HCT116 (cell line): Measurements from ENCODE around the gene ZNF619. TPM values are rescaled to one million over a fixed set of nuclear protein-coding genes. Genes with fewer than 3 reads are reported as not detected.
"Not testable (repeated sequence)": the region's sequence is repeated elsewhere in the genome, so short reads cannot be mapped to it uniquely, and the experiment has no call there.

Experiments
- ATAC-seq: fragments of 200-7000 bp; cut with Tn5 transposase; 2 replicates; pipeline ENCODE4 v1.9.1; 2020; ENCODE audit warnings: mild to moderate bottlenecking, moderate library complexity
- BruUV-seq: library from RNA; stranded (reverse); fragments of 400-500 nt; replicated peaks from 2 replicates; lab custom pipeline; 2021; lab: Mats Ljungman, UMichigan
- CTCF ChIA-PET: fragments of 300-600 bp; sonication (Branson Sonifier 250); formaldehyde crosslinking; loops from one replicate; lab custom pipeline; 2021; ENCODE audit warnings: antibody characterized with exemption; lab: Charles Lee
- POLR2A ChIA-PET: fragments of 300-600, 350-600 bp; sonication (Branson Sonifier 250); formaldehyde crosslinking; loops from one replicate; lab custom pipeline; 2021; ENCODE audit warnings: antibody characterized with exemption; lab: Charles Lee
- RAD21 ChIA-PET, 2 experiments: fragments of 300-600 bp; sonication (Branson Sonifier 250); formaldehyde crosslinking; loops; one replicate each; lab custom pipeline; 2023; ENCODE audit warnings: low total read pairs in 2 of 2; ENCODE audit not compliant: uncharacterized antibody in 2 of 2, unreplicated experiment in 2 of 2, low non-redundant PET in 1 of 2; lab: Charles Lee
- DNase-seq: peaks from one replicate; pipeline ENCODE4 v3.0.0-alpha.2; 2010; ENCODE audit warnings: low read depth, low spot score
- H2AFZ ChIP-seq: fragments of 200-600 bp; shearing (Covaris generic), sonication (generic); 2 replicates; pipeline ENCODE4 v1.6.1; 2017; ENCODE audit warnings: low read depth, mixed run types, mixed read lengths, antibody characterized with exemption, low read length; ENCODE audit not compliant: poor library complexity, severe bottlenecking
- H3K27ac ChIP-seq: 2 replicates; pipeline ENCODE4 v1.5.1; 2012; ENCODE audit warnings: low read depth, low read length
- H3K27me3 ChIP-seq: fragments of 200-600 bp; sonication (generic); 2 replicates; pipeline ENCODE4 v1.6.1; 2016; ENCODE audit warnings: mixed run types, low read length, mixed read lengths; ENCODE audit not compliant: insufficient read depth
- H3K36me3 ChIP-seq, 2 experiments: fragments of 200-500 bp in 1 of 2; fragments of 200-600 bp in 1 of 2; sonication (Bioruptor generic) in 1 of 2; sonication (generic) in 1 of 2; 2 replicates each; pipeline versions ENCODE4 v1.5.1 to v1.6.1; 2014 to 2016; ENCODE audit warnings: low read length in 2 of 2, inconsistent platforms in 1 of 2, mixed read lengths in 1 of 2, mixed run types in 1 of 2; ENCODE audit not compliant: insufficient read depth in 2 of 2, control insufficient read depth in 1 of 2
- H3K4me1 ChIP-seq, 2 experiments: fragments of 200-600 bp in 1 of 2; sonication (generic) in 1 of 2; 2 replicates each; pipeline versions ENCODE4 v1.5.1 to v1.6.1; 2012 to 2017; ENCODE audit warnings: low read length in 2 of 2, inconsistent platforms in 1 of 2, mild to moderate bottlenecking in 1 of 2, mixed read lengths in 1 of 2, mixed run types in 1 of 2, moderate library complexity in 1 of 2; ENCODE audit not compliant: insufficient read depth in 2 of 2, control insufficient read depth in 1 of 2
- H3K4me2 ChIP-seq: fragments of 200-600 bp; sonication (generic); 2 replicates; pipeline ENCODE4 v1.6.1; 2017; ENCODE audit warnings: mixed run types, low read length, mixed read lengths
- H3K4me3 ChIP-seq, 2 experiments: fragments of 200-600 bp in 1 of 2; sonication (generic) in 1 of 2; replicated peaks in 1 of 2; 2 replicates each; pipeline ENCODE4 v1.5.1; 2011 to 2016; ENCODE audit warnings: low read length in 2 of 2, control low read depth in 1 of 2, low read depth in 1 of 2, mild to moderate bottlenecking in 1 of 2, mixed read lengths in 1 of 2, mixed run types in 1 of 2
- H3K79me2 ChIP-seq: fragments of 200-600 bp; sonication (generic); 2 replicates; pipeline ENCODE4 v1.6.1; 2017; ENCODE audit warnings: mild to moderate bottlenecking, mixed run types, low read length, moderate library complexity, mixed read lengths; ENCODE audit not compliant: insufficient read depth
- H3K9ac ChIP-seq: fragments of 200-600 bp; sonication (generic); 2 replicates; pipeline ENCODE4 v1.6.1; 2016; ENCODE audit warnings: low read length, mixed read lengths
- H3K9me2 ChIP-seq: fragments of 200-600 bp; sonication (generic), shearing (Covaris generic); 2 replicates; pipeline ENCODE4 v1.6.1; 2017; ENCODE audit warnings: mixed run types, mild to moderate bottlenecking, moderate library complexity; ENCODE audit not compliant: insufficient read depth
- H3K9me3 ChIP-seq, 2 experiments: fragments of 200-500 bp in 1 of 2; fragments of 200-600 bp in 1 of 2; sonication (Bioruptor generic) in 1 of 2; sonication (generic) in 1 of 2; 2 replicates each; pipeline ENCODE4 v1.6.1; 2014 to 2017; ENCODE audit warnings: low read length in 2 of 2, mixed read lengths in 2 of 2, inconsistent platforms in 1 of 2, low read depth in 1 of 2, mild to moderate bottlenecking in 1 of 2, mixed run types in 1 of 2, moderate library complexity in 1 of 2; ENCODE audit not compliant: control insufficient read depth in 1 of 2, insufficient read depth in 1 of 2
- H4K20me1 ChIP-seq: fragments of 200-600 bp; sonication (generic), shearing (Covaris generic); 2 replicates; pipeline ENCODE4 v1.6.1; 2017; ENCODE audit warnings: mixed run types, mild to moderate bottlenecking, moderate library complexity; ENCODE audit not compliant: insufficient read depth
- ATF3 ChIP-seq: IDR thresholded peaks from 2 replicates; pipeline ENCODE4 v1.6.1; 2012
- CBX3 ChIP-seq: IDR thresholded peaks from 2 replicates; pipeline ENCODE4 v1.6.1; 2012; ENCODE audit warnings: low read depth
- CEBPB ChIP-seq: IDR thresholded peaks from 2 replicates; pipeline ENCODE4 v1.6.1; 2012; ENCODE audit warnings: low read depth
- CTCF ChIP-seq, 3 experiments: fragments of 200-600 bp in 1 of 3; sonication (generic) in 1 of 3; IDR thresholded peaks in 2 of 3; conservative IDR thresholded peaks in 1 of 3; 2 replicates each; pipeline ENCODE4 v1.5.1; 2012 to 2017; ENCODE audit warnings: low read depth in 2 of 3, low read length in 2 of 3, antibody characterized with exemption in 1 of 3, borderline replicate concordance in 1 of 3, control low read depth in 1 of 3, mild to moderate bottlenecking in 1 of 3, mixed read lengths in 1 of 3, mixed run types in 1 of 3, moderate library complexity in 1 of 3; ENCODE audit not compliant: insufficient read depth in 1 of 3
- EZH2 ChIP-seq: fragments of 200-600 bp; sonication (generic); IDR thresholded peaks from 2 replicates; pipeline ENCODE4 v1.6.1; 2017; ENCODE audit warnings: antibody characterized with exemption, mixed run types
- EZH2phosphoT487 ChIP-seq: fragments of 200-600 bp; IDR thresholded peaks from 2 replicates; pipeline ENCODE4 v1.6.1; 2018; ENCODE audit warnings: antibody characterized with exemption, borderline replicate concordance
- FOSL1 ChIP-seq: IDR thresholded peaks from 2 replicates; pipeline ENCODE4 v1.6.1; 2012; ENCODE audit warnings: low read depth
- JUND ChIP-seq: IDR thresholded peaks from 2 replicates; pipeline ENCODE4 v1.6.1; 2012
- POLR2A ChIP-seq: IDR thresholded peaks from 2 replicates; pipeline ENCODE4 v1.7.0; 2011; ENCODE audit warnings: borderline replicate concordance; ENCODE audit not compliant: insufficient read depth, insufficient read length; ENCODE audit errors: extremely low read depth
- RAD21 ChIP-seq: IDR thresholded peaks from 2 replicates; pipeline ENCODE4 v1.6.1; 2012; ENCODE audit warnings: low read depth, mild to moderate bottlenecking
- YY1 ChIP-seq: IDR thresholded peaks from 2 replicates; pipeline ENCODE4 v1.6.1; 2011; ENCODE audit warnings: low read length, low read depth, moderate library complexity, mild to moderate bottlenecking; ENCODE audit not compliant: insufficient replicate concordance; ENCODE audit errors: extremely low read depth
- ZFX ChIP-seq: fragments of 450-650 bp; IDR thresholded peaks from 2 replicates; pipeline ENCODE4 v1.6.1; 2017
- ZNF274 ChIP-seq: fragments of 200-500 bp; sonication (Bioruptor generic); IDR thresholded peaks from 2 replicates; pipeline ENCODE4 v1.6.1; 2014; ENCODE audit warnings: mild to moderate bottlenecking, low read depth, low read length, inconsistent platforms
- intact Hi-C: fragments of 100-400 bp; cut with micrococcal nuclease; formaldehyde crosslinking; loops from 2 replicates; pipeline ENCODE4 v1.10.0; 2022
- total RNA-seq: library from RNA; stranded (reverse); gene quantifications from one replicate; pipeline ENCODE4 v1.2.1, GENCODE V29; 2021; ENCODE audit not compliant: unreplicated experiment

The ZNF619 gene
- total RNA-seq, 1 experiment from 2014 or later: 7.3 TPM

DNA sequence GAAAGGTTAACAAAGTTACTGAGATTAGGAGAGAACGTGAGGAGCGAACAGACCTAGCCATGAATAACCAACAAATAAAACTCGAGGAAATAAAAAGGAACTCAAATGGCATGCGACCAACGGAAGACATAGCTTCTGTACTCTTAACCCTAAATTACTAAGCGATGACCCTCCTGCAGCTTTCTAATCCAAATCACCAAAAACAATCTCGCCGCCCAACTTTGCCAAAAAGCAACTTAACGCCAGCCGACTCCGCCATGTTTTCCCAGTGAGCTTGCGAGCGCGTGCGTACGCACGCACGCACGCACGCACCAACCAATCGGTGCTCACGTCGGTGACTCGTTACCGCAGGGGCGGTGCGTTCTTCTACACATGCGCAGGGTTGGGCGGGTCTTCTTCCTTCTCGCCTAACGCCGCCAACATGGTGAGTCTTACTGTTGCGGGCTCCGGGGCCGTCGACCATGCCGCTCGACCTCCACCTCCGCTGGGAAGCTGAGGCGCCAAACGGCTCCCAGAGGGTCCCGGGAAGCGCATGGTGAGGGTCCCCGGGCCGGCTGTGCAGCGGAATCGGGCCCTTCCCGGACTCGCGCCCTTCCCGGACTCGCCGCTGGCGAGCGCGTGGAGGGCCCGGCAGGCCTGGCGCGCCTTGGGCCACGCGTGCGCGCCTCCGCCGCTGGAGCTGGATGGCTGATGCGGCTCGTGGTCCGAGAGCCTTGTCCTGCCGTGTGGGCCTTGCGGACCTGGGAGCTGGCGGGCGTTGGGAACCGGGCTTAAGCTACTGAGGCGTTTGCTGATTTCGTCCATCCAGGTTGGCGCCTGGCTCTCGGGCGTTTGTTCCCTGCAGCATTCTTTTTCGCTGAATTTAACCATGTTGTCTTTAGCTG lies 19.7 kb upstream of the ZNF619 start, which contains the start of gene RPL14 (continued):
- TF ChIP-seq CTCF (IDR thresholded peaks at IDR 0.05 in 2 of 3, conservative IDR thresholded peaks at IDR 0.05 in 1 of 3; ENCODE audit: borderline replicate concordance in 1 of 3, insufficient read depth in 1 of 3, low read depth in 2 of 3, low read length in 2 of 3): no peak
- TF ChIP-seq ATF3: no peak
- TF ChIP-seq JUND: peak; percentile 29; the same call in 1 of the 2 replicates
- TF ChIP-seq EZH2phosphoT487: no peak
- TF ChIP-seq, all 23 proteins: peak for 8

DNA sequence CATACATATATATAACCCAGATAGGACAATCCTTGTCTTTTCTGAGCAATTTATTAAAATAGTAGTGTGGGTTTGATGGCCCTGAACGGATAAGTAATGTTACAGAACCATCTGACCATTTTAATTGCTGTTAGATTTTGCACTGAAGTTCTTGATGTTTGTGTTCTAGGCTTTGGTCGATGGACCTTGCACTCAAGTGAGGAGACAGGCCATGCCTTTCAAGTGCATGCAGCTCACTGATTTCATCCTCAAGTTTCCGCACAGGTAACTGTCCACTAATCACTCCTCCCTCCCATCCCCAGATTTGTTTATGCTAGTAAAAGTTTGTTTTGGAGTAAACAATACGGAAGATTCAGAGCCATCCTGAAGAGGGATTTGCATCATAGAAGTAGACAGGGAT lies 18.4 kb upstream of the ZNF619 start:
- ChIA-PET CTCF (no interaction called here), POLR2A (no interaction called here), RAD21 (no interaction called here)
- H3K9ac ChIP-seq: peak overlapping the region; percentile 97
- H3K9me2 ChIP-seq: no peaks in the 10 kb centered on the region
- H3K4me3 ChIP-seq: peak overlapping the region; percentile 70 to 90
- no peak for DNase-seq
- no peaks in the 10 kb centered on the region for H3K9me3 ChIP-seq
- ATAC-seq: no peak
- peaks cover 46 to 49% of the 10 kb centered on the region in 2 experiments for H3K36me3 ChIP-seq
- peaks cover 69% of the 10 kb centered on the region for H3K79me2 ChIP-seq
- peaks cover 33% of the 10 kb centered on the region; the same call in 1 of the 2 replicates for H4K20me1 ChIP-seq
- BruUV-seq: no TSS peak
- intact Hi-C loops: no loop called here
- H3K4me1 ChIP-seq: peaks cover 10 to 20% of the 10 kb centered on the region in 2 experiments; a peak in 3 of 4 replicates
- peak overlapping the region; percentile 87; the same call in 1 of the 2 replicates for H3K27ac ChIP-seq
- no peak for TF ChIP-seq RAD21
- TF ChIP-seq EZH2: no peak
- no peak for TF ChIP-seq FOSL1
- no peak for TF ChIP-seq CEBPB
- no peak for TF ChIP-seq CBX3
- TF ChIP-seq ATF3: no peak
- no peak for TF ChIP-seq YY1
- no peak for TF ChIP-seq POLR2A
- no peak for TF ChIP-seq ZFX
- TF ChIP-seq ZNF274: no peak
- no peaks in the 10 kb centered on the region for H3K27me3 ChIP-seq
- peak overlapping the region; percentile 92 for H3K4me2 ChIP-seq
- H2AFZ ChIP-seq: no peak overlapping the region

DNA sequence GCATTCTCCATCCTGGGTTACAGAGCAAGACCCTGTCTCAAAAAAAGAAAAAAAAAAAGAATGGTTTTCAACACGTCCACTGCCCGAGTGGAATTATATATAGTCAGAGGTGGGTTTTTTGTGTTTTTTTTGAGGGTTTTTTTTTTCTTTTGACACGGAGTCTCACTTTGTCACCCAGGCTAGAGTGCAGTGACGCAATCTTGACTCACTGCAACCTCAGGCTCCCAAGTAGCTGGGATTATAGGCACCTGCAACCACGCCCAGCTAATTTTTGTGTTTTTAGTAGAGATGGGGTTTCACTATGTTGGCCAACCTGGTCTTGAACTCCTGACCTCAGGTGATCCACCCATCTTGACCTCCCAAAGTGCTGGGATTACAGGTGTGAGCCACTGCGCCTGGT lies 16.4 kb upstream of the ZNF619 start:
- CTCF ChIA-PET, RAD21 ChIA-PET, H3K27ac ChIP-seq, BruUV-seq, POLR2A ChIA-PET, H3K9me3 ChIP-seq, DNase-seq, H3K9ac ChIP-seq, ATAC-seq, H3K9me2 ChIP-seq, H3K4me2 ChIP-seq, intact Hi-C loops, H3K27me3 ChIP-seq, H3K4me3 ChIP-seq, H2AFZ ChIP-seq: not testable (repeated sequence)
- Histone ChIP-seq H4K20me1 (peaks cover 40% of the 10 kb centered on the region; the same call in 1 of the 2 replicates), H3K79me2 (peaks cover 84% of the 10 kb centered on the region), H3K4me1 (peaks cover 6 to 15% of the 10 kb centered on the region in 2 experiments; a peak in 3 of 4 replicates), H3K36me3 (peaks cover 63 to 65% of the 10 kb centered on the region in 2 experiments)
